IPS-NIHi7 (cell line): ENCODE measurements around the gene PIMREG.
"Not testable (repeated sequence)": the region's sequence is repeated elsewhere in the genome, so short reads cannot be mapped to it uniquely, and the experiment has no call there.

Source experiments
- DNase-seq: peaks from one replicate; pipeline ENCODE4 v3.0.0; 2012; ENCODE audit warnings: mixed read lengths; ENCODE audit errors: extremely low spot score

Gene PIMREG

DNA sequence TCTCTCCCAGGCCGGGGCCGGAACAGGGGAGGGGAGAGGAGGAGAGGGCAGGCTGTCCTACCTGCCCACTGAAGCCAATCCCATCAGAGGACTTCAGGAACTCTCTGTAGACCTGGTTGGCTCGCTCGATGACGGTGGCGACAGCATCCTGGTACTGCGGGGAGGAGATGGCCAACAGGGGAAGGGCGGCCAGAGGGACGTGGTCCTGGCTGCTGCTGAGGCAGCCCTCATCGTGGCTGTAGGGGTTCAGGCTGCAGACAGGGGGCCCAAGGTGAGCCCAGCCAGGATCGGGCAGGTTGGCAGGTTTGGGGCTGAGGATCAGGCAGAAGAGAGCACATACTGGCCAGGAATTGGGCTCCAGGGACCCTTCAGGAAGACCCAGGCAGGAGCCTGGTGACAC is 34.2 kb downstream of the PIMREG start:
- no peak for DNase-seq

DNA sequence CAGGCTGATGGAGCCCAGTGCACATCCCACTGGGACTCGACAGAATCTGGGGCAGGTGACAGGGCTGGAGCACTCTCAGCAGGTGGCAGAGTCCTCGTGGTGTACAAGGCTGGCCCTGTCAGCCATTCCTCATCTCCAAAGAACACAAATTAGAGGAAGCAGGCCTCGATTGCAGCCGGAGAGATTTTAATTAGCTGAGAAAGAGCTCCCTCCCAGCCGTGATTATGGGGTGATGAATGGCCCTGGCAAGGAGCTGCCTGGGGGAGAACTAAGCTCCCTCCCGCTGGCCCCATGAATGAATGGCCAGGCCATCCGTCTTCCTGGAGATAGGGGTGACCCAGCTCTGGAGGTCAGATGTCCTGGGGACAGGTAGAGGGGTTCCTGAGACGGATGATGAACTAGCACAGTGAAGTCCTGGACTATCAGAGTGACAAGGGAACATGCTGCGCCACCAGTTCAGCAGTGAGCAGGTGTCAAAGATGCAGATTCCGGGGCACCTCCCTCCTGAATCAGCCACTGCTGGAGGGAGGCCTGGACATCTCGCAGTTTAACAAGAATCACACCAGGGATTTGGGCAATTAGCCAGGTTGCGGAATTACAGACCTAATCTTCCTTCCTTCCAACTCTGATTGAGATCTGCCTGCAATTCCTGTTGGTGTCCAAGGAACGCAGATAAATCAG is 35.5 kb downstream of the PIMREG start:
- no peak for DNase-seq

DNA sequence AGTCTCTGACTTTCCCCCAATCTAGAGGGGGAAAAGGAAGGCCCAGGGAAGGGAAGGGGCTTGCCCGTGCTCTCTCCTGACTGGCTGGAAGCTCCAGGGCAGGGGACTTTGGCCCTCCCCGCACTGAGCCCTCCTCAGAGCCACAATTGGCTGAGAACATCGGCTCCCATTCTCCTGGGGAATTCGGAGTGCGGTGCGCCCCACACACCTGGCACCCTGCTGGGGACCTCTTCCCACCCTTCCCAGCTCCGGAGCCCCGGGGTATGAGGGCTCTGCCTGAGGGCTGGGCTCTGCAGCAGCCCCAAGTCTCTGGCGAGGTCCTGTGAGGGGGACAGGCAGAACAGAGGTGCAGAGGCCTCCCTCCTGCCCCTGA is 36.0 kb downstream of the PIMREG start:
- peak; percentile 54 for DNase-seq

DNA sequence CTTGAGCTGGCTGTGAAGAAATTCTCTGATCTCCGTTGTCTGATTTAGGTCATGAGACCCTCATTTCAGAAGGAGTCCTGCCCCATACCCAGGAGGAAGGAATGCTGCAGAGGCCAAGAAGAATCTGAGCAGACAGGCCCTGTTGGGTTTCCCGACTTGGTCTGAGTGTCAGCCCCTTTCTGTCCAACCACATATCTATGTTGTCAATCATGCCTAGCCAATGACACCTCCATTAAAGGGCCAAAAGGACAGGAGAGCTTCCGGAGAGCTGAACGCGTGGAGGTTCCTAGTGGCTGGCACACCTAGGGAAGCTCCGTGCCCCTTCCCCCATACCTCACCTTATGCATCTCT is 37.8 kb downstream of the PIMREG start:
- no peak for DNase-seq

DNA sequence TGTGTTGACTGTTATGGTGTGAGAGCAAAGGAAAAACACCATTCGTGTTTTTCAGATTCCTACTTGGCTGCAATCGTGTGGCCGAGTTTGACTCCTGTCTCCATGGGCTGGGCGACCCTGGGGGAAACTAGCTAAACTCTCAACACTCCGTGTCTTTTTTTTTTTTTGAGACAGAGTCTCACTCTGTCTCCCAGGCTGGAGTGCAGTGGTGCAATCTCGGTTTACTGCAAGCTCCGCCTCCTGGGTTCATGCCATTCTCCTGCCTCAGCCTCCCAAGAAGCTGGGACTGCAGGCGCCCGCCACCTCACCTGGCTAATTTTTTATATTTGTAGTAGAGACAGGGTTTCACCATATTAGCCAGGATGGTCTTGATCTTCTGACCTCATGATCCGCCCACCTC is 38.5 kb downstream of the PIMREG start:
- DNase-seq, result not testable (repeated sequence)

DNA sequence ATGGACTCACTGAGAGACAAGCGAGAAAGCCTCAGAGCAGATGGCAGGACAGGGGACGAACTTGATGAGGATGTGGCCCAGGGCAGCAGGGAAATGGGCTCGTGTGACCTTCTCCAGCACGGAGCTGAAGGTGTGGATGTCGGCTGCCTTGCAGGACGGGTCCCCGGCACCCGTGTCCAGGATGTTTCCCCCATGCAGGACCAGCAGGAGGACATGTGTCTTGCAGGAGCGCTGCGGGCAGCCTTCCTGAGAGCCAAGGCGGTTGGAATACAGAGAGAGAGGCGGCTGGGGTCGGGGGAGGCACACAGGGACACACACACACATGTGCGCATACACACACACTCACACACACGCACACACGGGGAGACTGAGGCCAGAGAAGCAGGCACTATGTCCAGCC is 39.3 kb downstream of the PIMREG start:
- no peak for DNase-seq

DNA sequence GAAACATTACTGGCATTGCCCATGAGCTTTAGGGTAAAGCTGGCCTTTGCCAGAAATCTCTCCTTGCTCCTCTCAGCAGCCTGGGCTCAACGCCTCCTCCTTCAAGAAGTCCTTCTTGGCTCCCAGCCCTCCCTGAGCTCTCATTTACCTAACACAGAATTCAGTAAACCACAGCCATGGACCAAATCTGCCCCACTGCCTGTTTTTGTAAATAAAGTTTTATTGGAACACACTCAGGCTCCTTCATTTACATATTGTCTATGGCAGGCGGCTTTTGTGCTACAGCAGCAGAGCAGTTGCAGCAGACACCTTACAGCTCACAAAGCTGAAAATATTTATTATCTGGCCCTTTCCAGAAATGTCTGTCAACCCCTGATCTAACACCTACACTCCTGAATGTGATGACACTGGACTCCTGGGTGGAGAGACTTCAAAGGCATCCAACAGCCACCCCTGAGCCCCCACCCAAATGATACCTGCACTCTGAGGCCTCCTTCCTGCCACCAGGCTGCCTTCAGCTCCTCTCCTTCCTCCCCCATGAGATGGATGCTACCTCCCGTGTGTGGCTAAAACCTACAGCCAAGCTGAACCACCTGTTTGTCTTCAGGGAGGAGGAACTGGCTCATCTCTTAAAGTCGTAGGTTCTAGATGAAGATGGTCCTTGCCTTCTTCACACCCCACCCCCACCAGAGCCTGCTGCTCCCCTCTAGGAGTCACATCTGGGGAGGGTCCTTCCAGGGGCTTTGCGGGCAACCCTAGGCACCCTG is 41.6 kb downstream of the PIMREG start:
- DNase-seq, result no peak

DNA sequence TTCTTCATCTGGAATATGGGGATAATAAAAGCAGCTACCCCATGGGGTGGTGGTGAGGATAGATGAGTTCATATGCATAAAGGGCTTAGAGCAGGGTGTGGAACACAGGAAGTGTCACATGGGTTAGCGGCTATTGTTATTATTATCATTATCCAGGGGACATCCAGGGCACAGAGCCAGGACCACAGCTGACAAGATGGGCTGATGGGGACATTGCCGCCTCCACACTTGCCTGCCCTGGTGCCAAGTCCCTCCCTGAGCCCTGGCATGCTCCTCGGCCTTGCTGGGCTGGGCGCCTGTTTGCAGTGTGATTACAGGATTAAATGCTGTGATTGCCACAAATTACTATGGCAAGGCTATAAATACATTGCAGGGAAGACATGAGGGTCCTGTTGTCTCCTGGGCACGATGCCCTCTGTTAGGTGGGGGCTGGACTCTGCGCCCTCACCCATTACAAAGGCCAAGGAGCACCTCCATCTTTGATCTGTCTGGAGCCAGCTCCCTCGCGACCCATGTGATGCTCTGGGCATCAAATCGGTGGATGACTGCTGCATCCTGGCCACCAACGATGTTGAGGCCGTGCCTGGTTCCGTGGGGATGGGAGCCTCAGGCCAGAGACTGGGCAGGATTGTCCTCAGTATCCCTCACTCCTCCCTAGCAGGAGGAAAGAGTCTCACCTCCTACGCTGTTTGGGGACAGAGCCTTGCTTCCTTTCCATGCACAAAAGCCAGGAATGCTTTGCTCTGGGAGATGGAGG is 43.2 kb downstream of the PIMREG start:
- no peak for DNase-seq

DNA sequence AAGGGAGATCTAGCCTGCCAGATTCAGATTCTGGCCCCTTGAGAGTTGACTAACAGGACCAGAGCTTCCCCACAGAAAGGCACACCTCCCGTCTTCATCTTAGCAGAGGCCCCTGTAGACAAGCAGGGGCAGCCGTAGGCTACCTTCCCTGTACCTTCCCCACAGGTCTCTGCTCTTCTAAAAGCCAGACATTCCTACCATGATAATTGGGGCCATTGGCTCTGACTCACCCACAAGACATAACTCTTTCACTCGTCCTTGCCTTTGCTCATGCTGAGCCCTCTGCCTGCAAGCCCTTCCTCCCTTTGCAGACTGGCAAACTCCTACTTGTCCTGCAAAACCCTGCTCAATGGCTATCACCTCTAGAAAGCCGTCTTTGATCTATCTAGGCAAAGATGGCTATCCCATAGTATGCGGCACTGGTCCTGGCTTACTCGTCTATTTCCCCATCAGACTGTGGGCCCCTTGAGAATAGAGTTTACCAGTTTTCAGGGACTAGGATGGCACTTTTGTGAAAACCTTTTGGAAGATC is 43.8 kb downstream of the PIMREG start:
- no peak for DNase-seq

DNA sequence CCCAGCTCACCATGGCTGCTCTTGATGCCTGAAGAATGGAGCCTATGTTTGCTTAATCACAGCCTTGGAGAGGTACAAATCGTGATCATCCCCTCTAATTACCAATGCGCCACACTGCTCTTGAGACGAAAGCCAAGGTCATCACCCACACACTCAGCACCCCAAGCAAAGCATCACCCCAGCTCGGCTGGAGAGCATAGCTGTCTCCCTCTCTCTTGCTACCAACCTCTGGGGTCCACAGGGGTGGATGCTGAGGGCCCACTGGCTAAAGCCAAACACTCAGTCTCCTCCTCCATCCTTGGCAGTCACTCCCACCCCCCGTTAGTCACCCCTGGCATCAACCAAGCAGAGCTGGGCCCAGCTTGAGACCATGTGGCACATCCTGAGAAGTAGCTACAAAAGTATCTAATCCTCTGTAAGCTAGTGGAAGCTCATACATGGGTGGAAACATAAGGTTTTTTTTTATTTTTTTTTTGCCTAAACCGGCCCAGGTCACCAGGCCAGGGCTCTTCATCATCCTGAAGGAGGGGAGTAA is 44.8 kb downstream of the PIMREG start:
- no peak for DNase-seq

DNA sequence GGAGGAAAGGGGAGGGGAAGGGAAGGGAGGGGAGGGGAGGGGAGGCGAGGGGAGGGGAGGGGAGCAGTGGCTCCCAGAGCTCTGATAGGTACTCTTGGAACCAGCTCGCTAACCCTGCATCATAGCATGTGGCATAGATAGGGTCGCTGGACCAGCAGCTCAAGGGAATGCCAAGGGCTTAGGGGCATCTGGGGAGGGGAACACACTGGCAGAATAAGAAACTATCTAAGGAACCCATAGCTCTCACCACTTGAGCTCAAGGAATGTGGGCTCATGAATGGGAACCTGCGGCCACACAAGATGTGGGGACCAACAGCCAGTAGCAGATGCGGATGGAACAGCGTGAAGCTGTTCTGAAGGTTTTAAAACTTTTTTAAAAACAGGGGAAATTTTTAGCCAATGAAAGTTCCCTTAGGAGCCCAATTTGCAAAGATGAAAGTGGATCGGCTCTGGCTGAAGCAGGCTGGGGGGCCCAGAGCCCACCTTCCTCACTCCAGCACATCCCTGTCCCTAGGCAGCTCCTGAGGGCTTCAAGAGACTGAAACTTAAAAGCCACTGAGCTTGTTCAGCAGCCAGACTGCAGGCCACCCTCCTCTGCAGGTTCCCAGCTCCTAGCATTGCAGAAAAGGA is 46.9 kb downstream of the PIMREG start:
- DNase-seq, result no peak

DNA sequence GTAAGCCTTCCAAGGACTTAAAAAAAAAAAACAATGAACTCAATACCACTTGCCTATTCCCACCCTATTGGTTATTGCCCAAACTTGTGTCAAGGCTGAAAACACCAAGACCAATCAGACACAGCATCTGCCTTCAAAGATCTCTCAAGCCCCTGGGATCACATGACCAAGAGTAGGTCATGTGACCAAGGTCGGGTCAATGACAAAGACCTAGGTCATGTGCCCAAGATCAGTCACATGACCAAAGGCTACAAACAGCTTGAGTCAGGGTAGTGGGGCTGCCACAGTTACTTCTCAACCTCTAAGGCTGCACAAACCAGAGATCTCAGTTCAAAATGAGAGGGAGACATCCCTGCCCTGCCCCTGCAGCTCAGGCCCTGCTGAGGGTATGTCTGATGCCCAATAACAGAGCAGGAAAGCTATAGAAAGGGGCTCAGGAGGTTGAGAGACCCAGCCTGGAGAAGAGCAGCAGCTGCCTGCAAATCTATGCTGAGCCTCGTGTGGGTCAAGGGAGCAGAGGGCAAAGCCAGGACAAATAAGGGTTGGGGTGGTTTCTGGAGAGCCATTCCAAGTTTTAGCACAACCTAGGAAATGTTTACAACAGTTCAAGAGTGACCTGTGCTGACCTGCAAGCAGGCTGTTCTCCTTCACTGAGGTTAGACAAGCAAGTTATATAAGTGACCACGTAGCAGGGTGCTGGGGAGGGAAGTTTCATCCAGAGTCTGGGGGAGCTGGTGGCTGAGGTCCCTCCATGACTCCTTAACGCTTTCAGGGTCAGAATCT is 48.8 kb downstream of the PIMREG start:
- peak; percentile 44 for DNase-seq

DNA sequence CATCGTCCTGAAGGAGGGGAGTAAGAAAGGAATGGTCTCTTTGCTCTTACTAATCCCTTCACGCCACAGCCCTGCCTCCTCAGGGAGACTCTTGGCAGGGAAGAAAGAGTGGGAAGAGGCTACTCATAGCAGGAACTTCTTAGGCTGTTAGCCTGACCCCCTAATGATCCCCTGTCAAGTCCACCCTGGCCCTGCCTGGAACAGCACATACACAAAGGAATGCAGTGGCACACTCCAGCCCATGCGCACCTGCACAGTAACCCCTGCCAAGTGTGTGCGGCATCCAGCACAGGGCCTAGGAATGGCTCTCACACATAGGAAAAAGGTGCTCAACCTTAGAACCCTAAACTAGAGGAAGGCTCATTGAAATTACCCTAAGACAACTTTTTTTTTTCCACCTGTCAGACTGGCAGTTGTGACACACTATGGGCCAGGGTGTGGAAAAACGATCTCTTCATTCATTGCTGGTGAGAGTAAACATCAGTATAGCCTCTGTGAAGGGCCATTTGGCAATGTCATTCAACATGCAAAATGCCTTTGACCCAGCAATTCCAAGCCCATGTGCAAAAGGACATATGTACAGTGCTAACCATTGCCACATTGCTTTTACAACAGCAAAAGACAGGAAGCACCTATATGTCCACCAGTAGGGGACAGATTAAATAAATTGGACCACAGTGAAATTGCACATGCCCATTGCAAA is 50.1 kb downstream of the PIMREG start:
- DNase-seq, result no peak

DNA sequence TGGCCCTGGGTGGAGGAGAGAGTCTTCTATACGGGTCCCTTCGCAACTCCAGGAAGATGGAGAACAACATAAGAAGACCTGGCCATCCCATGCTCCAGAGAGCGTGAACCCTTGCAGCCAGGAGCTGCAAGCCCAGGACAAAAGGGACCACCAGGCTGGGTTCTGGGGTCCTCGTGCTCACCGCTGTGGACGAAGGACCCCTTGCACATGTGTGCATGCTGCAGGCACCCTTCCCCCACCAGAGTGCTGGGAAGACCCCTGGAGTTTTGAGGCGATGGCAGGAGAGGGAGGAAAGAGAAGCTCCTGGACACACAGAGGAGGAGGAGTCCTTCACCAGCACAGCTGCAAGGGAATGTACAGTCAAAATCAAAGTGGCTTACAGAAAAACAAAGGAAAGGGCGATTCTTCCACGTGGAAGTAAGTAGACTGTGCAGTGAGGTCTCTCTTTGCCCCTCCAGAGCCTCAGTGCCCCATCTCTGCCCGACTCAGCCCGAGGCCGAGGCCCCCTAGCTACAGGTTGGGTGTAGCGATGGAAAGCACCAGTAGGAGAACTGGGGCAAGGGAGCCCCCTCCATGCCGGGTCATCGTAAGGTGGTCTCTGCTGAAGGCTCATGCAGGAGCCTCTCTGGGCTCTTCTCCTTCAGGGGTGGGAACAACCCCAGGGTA is 51.3 kb downstream of the PIMREG start:
- peak; percentile 57 for DNase-seq

DNA sequence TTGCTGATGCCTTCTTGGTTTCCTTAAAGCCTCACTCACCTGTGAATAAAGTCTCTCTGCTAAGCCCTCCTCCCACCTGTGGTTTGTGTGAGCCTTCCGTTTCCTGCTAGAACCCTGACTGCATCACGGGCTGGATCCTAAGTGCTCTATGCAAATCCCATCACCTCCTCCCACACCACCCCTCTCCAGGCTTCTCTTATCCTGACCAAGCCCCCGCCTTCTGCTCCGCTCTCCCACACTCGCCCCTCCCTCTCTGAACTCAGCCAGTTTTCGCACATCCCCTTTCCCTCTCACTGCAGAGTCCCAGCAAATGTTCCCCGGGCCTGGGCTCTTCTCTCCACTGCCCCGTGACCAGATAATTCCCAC is 51.8 kb downstream of the PIMREG start:
- DNase-seq, result peak; percentile 86

DNA sequence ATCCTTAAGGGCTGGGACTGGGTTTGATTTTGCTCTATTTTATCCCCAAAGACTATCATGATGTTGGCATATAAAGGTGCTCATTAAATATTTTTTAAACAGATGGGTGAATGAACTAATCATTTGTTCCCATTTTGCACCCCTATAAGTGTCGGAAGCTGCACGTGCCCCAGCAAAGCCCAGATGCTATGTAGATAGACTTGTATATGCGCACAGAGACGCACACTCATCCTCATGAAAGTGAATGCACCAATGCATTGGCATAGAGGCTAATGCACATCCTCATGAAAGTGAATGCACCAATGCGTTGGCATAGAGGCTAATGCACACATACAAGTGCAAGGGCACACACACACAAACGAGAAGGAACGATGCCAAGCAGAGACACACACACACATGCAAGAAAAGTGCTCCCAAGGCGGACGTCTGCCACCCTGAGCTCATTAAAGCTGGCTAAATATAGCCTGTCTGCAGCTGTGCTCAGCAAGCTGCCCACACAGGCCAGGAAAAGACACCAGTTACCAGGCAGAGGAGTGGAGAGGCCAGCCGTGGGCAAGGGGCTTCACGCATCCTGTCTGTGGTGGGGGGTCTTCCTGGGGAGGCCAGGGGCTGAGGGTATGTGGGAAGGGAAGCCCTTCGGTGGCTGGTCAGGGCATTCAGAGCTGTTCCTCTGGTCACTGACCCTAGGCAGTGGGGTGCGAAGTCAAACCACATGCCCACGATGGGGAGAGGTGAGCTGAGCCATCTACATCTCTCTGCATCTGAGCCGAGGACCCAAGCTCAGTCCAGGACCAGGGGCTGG is 52.6 kb downstream of the PIMREG start:
- DNase-seq, result no peak

DNA sequence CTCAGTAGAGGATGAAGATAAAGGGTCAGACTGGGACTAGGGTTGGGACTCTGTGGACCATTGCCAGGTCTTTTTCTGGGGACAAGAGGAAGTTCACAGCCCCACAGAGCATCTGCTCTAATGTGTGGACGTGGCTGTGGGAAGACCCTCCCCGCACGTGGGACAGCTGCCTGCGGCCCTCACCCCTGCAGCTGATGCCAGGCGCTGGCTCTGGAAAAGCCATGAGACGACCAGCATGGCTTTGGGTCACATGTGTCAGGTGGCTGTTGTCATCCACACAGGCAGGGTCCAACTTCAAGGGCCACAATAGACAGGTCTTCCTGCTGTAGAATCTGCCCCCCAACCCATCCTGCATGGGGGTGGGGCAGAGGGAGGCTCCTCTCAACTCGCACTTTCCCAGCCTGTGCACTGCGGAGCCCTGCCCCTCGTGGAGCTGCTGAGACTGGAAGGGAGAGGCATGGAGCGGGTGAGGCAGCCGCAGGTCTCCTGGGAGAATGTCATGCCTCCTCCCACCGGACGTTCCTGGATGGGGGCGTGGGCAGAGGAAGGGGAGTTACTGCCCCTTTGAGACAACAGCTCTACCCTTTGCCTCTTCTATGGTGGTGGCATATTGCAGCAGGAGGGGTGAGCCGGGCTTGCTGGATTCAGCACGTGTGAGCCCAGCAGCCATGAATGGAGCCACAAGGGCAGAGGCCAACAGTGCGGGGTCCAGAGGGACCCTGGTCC is 53.4 kb downstream of the PIMREG start:
- peak; percentile 56 for DNase-seq

DNA sequence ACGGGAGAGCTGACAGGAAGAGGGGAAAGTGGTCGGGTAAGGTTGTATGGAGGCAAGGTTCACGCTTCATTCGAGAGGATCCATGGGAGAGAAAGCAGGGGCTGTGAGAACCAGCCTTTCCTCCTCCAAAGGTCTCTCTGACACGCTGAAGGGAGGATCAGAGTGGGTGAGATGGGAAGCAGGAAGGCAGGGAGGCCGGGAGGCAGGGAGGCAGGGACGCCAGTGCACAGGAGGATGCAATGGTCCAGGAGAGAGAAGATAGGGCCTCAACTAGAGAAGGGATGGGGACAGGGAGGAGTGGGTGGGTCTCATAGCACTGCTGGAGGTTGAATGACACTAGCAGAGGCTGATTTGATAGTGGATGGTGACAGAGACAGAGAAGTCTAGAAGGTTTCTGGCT is 54.1 kb downstream of the PIMREG start:
- DNase-seq, result no peak
